HCT116 (cell line): ENCODE data around the gene SPTBN1. TPM values are rescaled to one million over a fixed set of nuclear protein-coding genes. Genes with fewer than 3 reads are reported as not detected.

Source experiments
- ATAC-seq: fragments of 200-7000 bp; cut with Tn5 transposase; 2 replicates; pipeline ENCODE4 v1.9.1; 2020; ENCODE audit warnings: mild to moderate bottlenecking, moderate library complexity
- BruUV-seq: library from RNA; stranded (reverse); fragments of 400-500 nt; replicated peaks from 2 replicates; lab custom pipeline; 2021; lab: Mats Ljungman, UMichigan
- CTCF ChIA-PET: fragments of 300-600 bp; sonication (Branson Sonifier 250); formaldehyde crosslinking; loops from one replicate; lab custom pipeline; 2021; ENCODE audit warnings: antibody characterized with exemption; lab: Charles Lee
- POLR2A ChIA-PET: fragments of 300-600, 350-600 bp; sonication (Branson Sonifier 250); formaldehyde crosslinking; loops from one replicate; lab custom pipeline; 2021; ENCODE audit warnings: antibody characterized with exemption; lab: Charles Lee
- RAD21 ChIA-PET, 2 experiments: fragments of 300-600 bp; sonication (Branson Sonifier 250); formaldehyde crosslinking; loops; one replicate each; lab custom pipeline; 2023; ENCODE audit warnings: low total read pairs in 2 of 2; ENCODE audit not compliant: uncharacterized antibody in 2 of 2, unreplicated experiment in 2 of 2, low non-redundant PET in 1 of 2; lab: Charles Lee
- DNase-seq: peaks from one replicate; pipeline ENCODE4 v3.0.0-alpha.2; 2010; ENCODE audit warnings: low read depth, low spot score
- H2AFZ ChIP-seq: fragments of 200-600 bp; shearing (Covaris generic), sonication (generic); 2 replicates; pipeline ENCODE4 v1.6.1; 2017; ENCODE audit warnings: low read depth, mixed run types, mixed read lengths, antibody characterized with exemption, low read length; ENCODE audit not compliant: poor library complexity, severe bottlenecking
- H3K27ac ChIP-seq: 2 replicates; pipeline ENCODE4 v1.5.1; 2012; ENCODE audit warnings: low read depth, low read length
- H3K27me3 ChIP-seq: fragments of 200-600 bp; sonication (generic); 2 replicates; pipeline ENCODE4 v1.6.1; 2016; ENCODE audit warnings: mixed run types, low read length, mixed read lengths; ENCODE audit not compliant: insufficient read depth
- H3K36me3 ChIP-seq, 2 experiments: fragments of 200-500 bp in 1 of 2; fragments of 200-600 bp in 1 of 2; sonication (Bioruptor generic) in 1 of 2; sonication (generic) in 1 of 2; 2 replicates each; pipeline versions ENCODE4 v1.5.1 to v1.6.1; 2014 to 2016; ENCODE audit warnings: low read length in 2 of 2, inconsistent platforms in 1 of 2, mixed read lengths in 1 of 2, mixed run types in 1 of 2; ENCODE audit not compliant: insufficient read depth in 2 of 2, control insufficient read depth in 1 of 2
- H3K4me1 ChIP-seq, 2 experiments: fragments of 200-600 bp in 1 of 2; sonication (generic) in 1 of 2; 2 replicates each; pipeline versions ENCODE4 v1.5.1 to v1.6.1; 2012 to 2017; ENCODE audit warnings: low read length in 2 of 2, inconsistent platforms in 1 of 2, mild to moderate bottlenecking in 1 of 2, mixed read lengths in 1 of 2, mixed run types in 1 of 2, moderate library complexity in 1 of 2; ENCODE audit not compliant: insufficient read depth in 2 of 2, control insufficient read depth in 1 of 2
- H3K4me2 ChIP-seq: fragments of 200-600 bp; sonication (generic); 2 replicates; pipeline ENCODE4 v1.6.1; 2017; ENCODE audit warnings: mixed run types, low read length, mixed read lengths
- H3K4me3 ChIP-seq, 2 experiments: fragments of 200-600 bp in 1 of 2; sonication (generic) in 1 of 2; replicated peaks in 1 of 2; 2 replicates each; pipeline ENCODE4 v1.5.1; 2011 to 2016; ENCODE audit warnings: low read length in 2 of 2, control low read depth in 1 of 2, low read depth in 1 of 2, mild to moderate bottlenecking in 1 of 2, mixed read lengths in 1 of 2, mixed run types in 1 of 2
- H3K79me2 ChIP-seq: fragments of 200-600 bp; sonication (generic); 2 replicates; pipeline ENCODE4 v1.6.1; 2017; ENCODE audit warnings: mild to moderate bottlenecking, mixed run types, low read length, moderate library complexity, mixed read lengths; ENCODE audit not compliant: insufficient read depth
- H3K9ac ChIP-seq: fragments of 200-600 bp; sonication (generic); 2 replicates; pipeline ENCODE4 v1.6.1; 2016; ENCODE audit warnings: low read length, mixed read lengths
- H3K9me2 ChIP-seq: fragments of 200-600 bp; sonication (generic), shearing (Covaris generic); 2 replicates; pipeline ENCODE4 v1.6.1; 2017; ENCODE audit warnings: mixed run types, mild to moderate bottlenecking, moderate library complexity; ENCODE audit not compliant: insufficient read depth
- H3K9me3 ChIP-seq, 2 experiments: fragments of 200-500 bp in 1 of 2; fragments of 200-600 bp in 1 of 2; sonication (Bioruptor generic) in 1 of 2; sonication (generic) in 1 of 2; 2 replicates each; pipeline ENCODE4 v1.6.1; 2014 to 2017; ENCODE audit warnings: low read length in 2 of 2, mixed read lengths in 2 of 2, inconsistent platforms in 1 of 2, low read depth in 1 of 2, mild to moderate bottlenecking in 1 of 2, mixed run types in 1 of 2, moderate library complexity in 1 of 2; ENCODE audit not compliant: control insufficient read depth in 1 of 2, insufficient read depth in 1 of 2
- H4K20me1 ChIP-seq: fragments of 200-600 bp; sonication (generic), shearing (Covaris generic); 2 replicates; pipeline ENCODE4 v1.6.1; 2017; ENCODE audit warnings: mixed run types, mild to moderate bottlenecking, moderate library complexity; ENCODE audit not compliant: insufficient read depth
- ATF3 ChIP-seq: IDR thresholded peaks from 2 replicates; pipeline ENCODE4 v1.6.1; 2012
- CEBPB ChIP-seq: IDR thresholded peaks from 2 replicates; pipeline ENCODE4 v1.6.1; 2012; ENCODE audit warnings: low read depth
- EGR1 ChIP-seq: IDR thresholded peaks from 2 replicates; pipeline ENCODE4 v1.6.1; 2012; ENCODE audit warnings: low read depth
- JUND ChIP-seq: IDR thresholded peaks from 2 replicates; pipeline ENCODE4 v1.6.1; 2012
- POLR2A ChIP-seq: IDR thresholded peaks from 2 replicates; pipeline ENCODE4 v1.7.0; 2011; ENCODE audit warnings: borderline replicate concordance; ENCODE audit not compliant: insufficient read depth, insufficient read length; ENCODE audit errors: extremely low read depth
- REST ChIP-seq: IDR thresholded peaks from 2 replicates; pipeline ENCODE4 v1.6.1; 2012; ENCODE audit warnings: low read depth
- TCF7L2 ChIP-seq: IDR thresholded peaks from 2 replicates; pipeline ENCODE4 v1.7.0; 2011; ENCODE audit warnings: borderline replicate concordance, inconsistent platforms; ENCODE audit not compliant: insufficient read depth, insufficient read length; ENCODE audit errors: extremely low read depth
- ZBTB33 ChIP-seq: IDR thresholded peaks from 2 replicates; pipeline ENCODE4 v1.6.1; 2011; ENCODE audit warnings: mild to moderate bottlenecking, low read length, moderate library complexity; ENCODE audit not compliant: insufficient replicate concordance; ENCODE audit errors: extremely low read depth
- ZFX ChIP-seq: fragments of 450-650 bp; IDR thresholded peaks from 2 replicates; pipeline ENCODE4 v1.6.1; 2017
- intact Hi-C: fragments of 100-400 bp; cut with micrococcal nuclease; formaldehyde crosslinking; loops from 2 replicates; pipeline ENCODE4 v1.10.0; 2022
- total RNA-seq: library from RNA; stranded (reverse); gene quantifications from one replicate; pipeline ENCODE4 v1.2.1, GENCODE V29; 2021; ENCODE audit not compliant: unreplicated experiment

Gene SPTBN1
- total RNA-seq, 1 experiment from 2014 or later = 84.4 TPM

GRCh38 chr2:54456362-54456611 lies 160 bp downstream of the SPTBN1 start:
- RAD21 ChIA-PET = no interaction called here

GRCh38 chr2:54456612-54457322 lies 640 bp downstream of the SPTBN1 start:
- TF ChIP-seq ZFX (peak; percentile 62), TCF7L2 (no peak), REST (no peak), ATF3 (no peak), CEBPB (no peak), JUND (no peak), EGR1 (peak; percentile 50)
- TF ChIP-seq, all 23 proteins: peak for 2
- H3K27ac ChIP-seq = peak overlapping the region; percentile 64
- ATAC-seq (peak; percentile 61), DNase-seq (no peak)
- no peaks in the 10 kb centered on the region for H4K20me1 ChIP-seq
- ChIA-PET RAD21 (interaction anchor here in 1 of 2 experiments (0.6 kb wide), 1 partner anchor 67 kb away, joined by 5 read pairs; no protein-coding TSS in a partner anchor), CTCF (no interaction called here), POLR2A (interaction anchor here (1.6 kb wide), 1 partner anchor 42 kb away, joined by 3 read pairs; no protein-coding TSS in a partner anchor)
- H3K9me3 ChIP-seq = no peaks in the 10 kb centered on the region
- H3K27me3 ChIP-seq = no peaks in the 10 kb centered on the region
- H3K9ac ChIP-seq = peak overlapping the region; percentile 63
- H2AFZ ChIP-seq = no peak overlapping the region
- no peaks in the 10 kb centered on the region for H3K9me2 ChIP-seq
- H3K4me2 ChIP-seq = peak overlapping the region; percentile 97
- peaks cover 40% of the 10 kb centered on the region for H3K79me2 ChIP-seq
- H3K36me3 ChIP-seq = no peaks in the 10 kb centered on the region
- peak overlapping the region; percentile 67 to 78 for H3K4me3 ChIP-seq
- intact Hi-C loops = no loop called here
- peaks cover 5 to 25% of the 10 kb centered on the region in 2 experiments; a peak in 3 of 4 replicates for H3K4me1 ChIP-seq
- BruUV-seq = no TSS peak

More at GRCh38 chr2:54456362-54456611, 160 bp downstream of the SPTBN1 start:
- Histone ChIP-seq H3K4me2 (peak overlapping the region; percentile 97), H3K79me2 (peaks cover 36% of the 10 kb centered on the region), H2AFZ (no peak overlapping the region), H3K9ac (peak overlapping the region; percentile 63), H3K9me2 (no peaks in the 10 kb centered on the region), H3K9me3 (no peaks in the 10 kb centered on the region), H3K4me3 (peak overlapping the region; percentile 67 to 78; a peak in 3 of 4 replicates), H3K36me3 (no peaks in the 10 kb centered on the region), H3K27me3 (no peaks in the 10 kb centered on the region)
- CTCF ChIA-PET = no interaction called here
- TF ChIP-seq ZBTB33 = no peak
- TF ChIP-seq POLR2A = peak; percentile 27
- no peak for TF ChIP-seq TCF7L2
- TF ChIP-seq, all 23 proteins: peak for 1
- DNase-seq = no peak
- BruUV-seq = no TSS peak
- Histone ChIP-seq H3K4me1 (peaks cover 5 to 25% of the 10 kb centered on the region in 2 experiments; a peak in 3 of 4 replicates), H4K20me1 (no peaks in the 10 kb centered on the region), H3K27ac (peak overlapping the region; percentile 64)
- no peak for ATAC-seq
- intact Hi-C loops = no loop called here
- POLR2A ChIA-PET = no interaction called here
